HEK293T (cell line): Measurements from ENCODE around the gene SEC23A.

Experiments used
- BHLHE40 ChIP-seq: fragments of 450-650 bp; IDR thresholded peaks from 2 replicates; pipeline ENCODE4 v1.6.1; 2016; ENCODE audit warnings: mild to moderate bottlenecking, moderate library complexity, borderline replicate concordance
- FOXK2 ChIP-seq: fragments of 450-650 bp; IDR thresholded peaks from 2 replicates; pipeline ENCODE4 v1.6.1; 2016; ENCODE audit warnings: mild to moderate bottlenecking
- FOXM1 ChIP-seq: fragments of 450-650 bp; IDR thresholded peaks from 2 replicates; pipeline ENCODE4 v1.6.1; 2017; ENCODE audit warnings: mild to moderate bottlenecking, borderline replicate concordance
- HDGF ChIP-seq: fragments of 450-650 bp; IDR thresholded peaks from 2 replicates; pipeline ENCODE4 v1.6.1; 2017; ENCODE audit warnings: antibody characterized with exemption, borderline replicate concordance
- SP1 ChIP-seq: fragments of 450-650 bp; IDR thresholded peaks from 2 replicates; pipeline ENCODE4 v1.6.1; 2017
- ZNF384 ChIP-seq: fragments of 450-650 bp; IDR thresholded peaks from 2 replicates; pipeline ENCODE4 v1.6.1; 2016

GRCh38 chr14:39113685-39114072, 10.6 kb upstream of the SEC23A start:
- TF ChIP-seq HDGF (no peak), FOXM1 (no peak), SP1 (no peak), BHLHE40 (no peak), ZNF384 (no peak), FOXK2 (no peak)
